Vagina (tissue), 2 donors: ENCODE measurements around the gene GLP2R.

ENCODE experiments used
- POLR2A ChIP-seq, 2 donors: fragments of 450-650 bp; IDR thresholded peaks; one replicate each; pipeline ENCODE4 v1.6.1; 2017; ENCODE audit warnings: antibody characterized with exemption in 2 of 2, mild to moderate bottlenecking in 2 of 2, moderate library complexity in 2 of 2
- POLR2AphosphoS5 ChIP-seq, 2 donors: sonication (generic); formaldehyde crosslinking; IDR thresholded peaks; one replicate each; pipeline ENCODE4 v1.9.0; 2017; ENCODE audit warnings: antibody characterized with exemption in 2 of 2, mild to moderate bottlenecking in 2 of 2, low read depth in 1 of 2; ENCODE audit not compliant: insufficient read depth in 1 of 2
- TF ChIP-seq, protein P1 (sequence below), 3 experiments: fragments of 450-650 bp in 2 of 3; fragments of 200-600 bp in 1 of 3; sonication (generic) in 1 of 3; IDR thresholded peaks; one replicate each; pipeline ENCODE4 v1.5.1; 2017 to 2019; ENCODE audit warnings: antibody characterized with exemption in 3 of 3, mild to moderate bottlenecking in 2 of 3, moderate library complexity in 2 of 3

- no peak for TF ChIP-seq POLR2A (IDR thresholded peaks at IDR 0.05)
- TF ChIP-seq, protein P1, sequence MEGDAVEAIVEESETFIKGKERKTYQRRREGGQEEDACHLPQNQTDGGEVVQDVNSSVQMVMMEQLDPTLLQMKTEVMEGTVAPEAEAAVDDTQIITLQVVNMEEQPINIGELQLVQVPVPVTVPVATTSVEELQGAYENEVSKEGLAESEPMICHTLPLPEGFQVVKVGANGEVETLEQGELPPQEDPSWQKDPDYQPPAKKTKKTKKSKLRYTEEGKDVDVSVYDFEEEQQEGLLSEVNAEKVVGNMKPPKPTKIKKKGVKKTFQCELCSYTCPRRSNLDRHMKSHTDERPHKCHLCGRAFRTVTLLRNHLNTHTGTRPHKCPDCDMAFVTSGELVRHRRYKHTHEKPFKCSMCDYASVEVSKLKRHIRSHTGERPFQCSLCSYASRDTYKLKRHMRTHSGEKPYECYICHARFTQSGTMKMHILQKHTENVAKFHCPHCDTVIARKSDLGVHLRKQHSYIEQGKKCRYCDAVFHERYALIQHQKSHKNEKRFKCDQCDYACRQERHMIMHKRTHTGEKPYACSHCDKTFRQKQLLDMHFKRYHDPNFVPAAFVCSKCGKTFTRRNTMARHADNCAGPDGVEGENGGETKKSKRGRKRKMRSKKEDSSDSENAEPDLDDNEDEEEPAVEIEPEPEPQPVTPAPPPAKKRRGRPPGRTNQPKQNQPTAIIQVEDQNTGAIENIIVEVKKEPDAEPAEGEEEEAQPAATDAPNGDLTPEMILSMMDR (IDR thresholded peaks at IDR 0.05) = no peak
- no peak for TF ChIP-seq POLR2AphosphoS5 (IDR thresholded peaks at IDR 0.05; ENCODE audit: insufficient read depth in 1 of 2, low read depth in 1 of 2)
These were observed 27.0 kb upstream of the GLP2R start for GRCh38 chr17:9798724-9799123.
